ENCODE measurements around the gene PKP2.

DNA sequence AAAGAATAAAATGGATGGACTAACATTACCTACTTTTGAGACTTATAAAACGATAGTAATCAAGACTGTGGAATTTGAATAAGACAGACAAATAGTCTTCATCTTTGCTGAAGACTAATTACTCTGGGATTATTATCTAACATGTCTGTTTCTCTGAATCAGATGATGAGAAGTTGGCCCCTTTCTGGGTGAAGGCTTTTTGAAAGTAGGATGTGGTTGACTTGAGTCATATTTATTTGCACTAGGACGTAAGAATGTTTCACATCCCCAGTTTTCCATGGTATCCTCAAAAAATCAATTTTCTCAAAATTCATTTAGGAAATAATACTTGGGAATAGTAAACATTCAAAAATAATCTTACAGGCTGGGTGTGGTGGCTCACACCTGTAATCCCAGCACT, 31.8 kb downstream of the PKP2 start:
- TF ChIP-seq, protein P1, sequence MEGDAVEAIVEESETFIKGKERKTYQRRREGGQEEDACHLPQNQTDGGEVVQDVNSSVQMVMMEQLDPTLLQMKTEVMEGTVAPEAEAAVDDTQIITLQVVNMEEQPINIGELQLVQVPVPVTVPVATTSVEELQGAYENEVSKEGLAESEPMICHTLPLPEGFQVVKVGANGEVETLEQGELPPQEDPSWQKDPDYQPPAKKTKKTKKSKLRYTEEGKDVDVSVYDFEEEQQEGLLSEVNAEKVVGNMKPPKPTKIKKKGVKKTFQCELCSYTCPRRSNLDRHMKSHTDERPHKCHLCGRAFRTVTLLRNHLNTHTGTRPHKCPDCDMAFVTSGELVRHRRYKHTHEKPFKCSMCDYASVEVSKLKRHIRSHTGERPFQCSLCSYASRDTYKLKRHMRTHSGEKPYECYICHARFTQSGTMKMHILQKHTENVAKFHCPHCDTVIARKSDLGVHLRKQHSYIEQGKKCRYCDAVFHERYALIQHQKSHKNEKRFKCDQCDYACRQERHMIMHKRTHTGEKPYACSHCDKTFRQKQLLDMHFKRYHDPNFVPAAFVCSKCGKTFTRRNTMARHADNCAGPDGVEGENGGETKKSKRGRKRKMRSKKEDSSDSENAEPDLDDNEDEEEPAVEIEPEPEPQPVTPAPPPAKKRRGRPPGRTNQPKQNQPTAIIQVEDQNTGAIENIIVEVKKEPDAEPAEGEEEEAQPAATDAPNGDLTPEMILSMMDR (IDR thresholded peaks at IDR 0.05; ENCODE audit: insufficient read depth, low read length): no peak
- TF ChIP-seq GABPA (IDR thresholded peaks at IDR 0.05; ENCODE audit: low read depth) (no peak), POLR2AphosphoS5 (IDR thresholded peaks at IDR 0.05; ENCODE audit: low read depth) (no peak)
